BLaER1 (cell line): ENCODE results near the gene LIPM.
"Not testable (repeated sequence)": the region's sequence is repeated elsewhere in the genome, so short reads cannot be mapped to it uniquely, and the experiment has no call there.

Experiments
- H3K27ac ChIP-seq: shearing (Covaris generic); formaldehyde crosslinking; 2 replicates; pipeline ENCODE4 v1.8.1; 2022
- H3K27me3 ChIP-seq: shearing (Covaris generic); formaldehyde crosslinking; 2 replicates; pipeline ENCODE4 v1.8.1; 2022
- H3K36me3 ChIP-seq: shearing (Covaris generic); formaldehyde crosslinking; 2 replicates; pipeline ENCODE4 v1.8.1; 2022
- H3K4me1 ChIP-seq: shearing (Covaris generic); formaldehyde crosslinking; 2 replicates; pipeline ENCODE4 v1.8.1; 2022
- H3K4me2 ChIP-seq: shearing (Covaris generic); formaldehyde crosslinking; 2 replicates; pipeline ENCODE4 v1.8.1; 2022
- H3K4me3 ChIP-seq: shearing (Covaris generic); formaldehyde crosslinking; 2 replicates; pipeline ENCODE4 v1.8.1; 2022
- H3K9ac ChIP-seq: shearing (Covaris generic); formaldehyde crosslinking; 2 replicates; pipeline ENCODE4 v1.8.1; 2022
- H3K9me3 ChIP-seq: shearing (Covaris generic); formaldehyde crosslinking; 2 replicates; pipeline ENCODE4 v1.8.1; 2022
- H4K20me1 ChIP-seq: shearing (Covaris generic); formaldehyde crosslinking; 2 replicates; pipeline ENCODE4 v1.8.1; 2022
- Cebpa-rat ChIP-seq: shearing (Covaris generic); IDR thresholded peaks from 2 replicates; pipeline ENCODE4 v1.8.1; 2022

LIPM gene

DNA sequence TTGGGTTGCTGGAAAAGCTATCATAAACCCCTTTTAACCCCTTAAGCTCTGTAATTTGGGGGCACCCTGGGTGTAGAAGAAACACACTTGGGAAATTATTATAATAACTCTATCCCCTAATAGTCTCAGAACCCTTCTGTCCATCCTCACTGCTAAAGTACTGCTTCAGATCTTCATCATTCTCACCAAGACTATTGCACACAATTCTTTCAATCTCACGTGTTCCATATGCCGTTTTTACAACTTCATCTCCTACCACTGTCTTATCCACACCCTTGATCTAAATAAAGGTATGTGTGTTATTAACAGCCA, 33.3 kb downstream of the LIPM start:
- Histone ChIP-seq H3K27me3 (no peaks in the 10 kb centered on the region; the same call in 1 of the 2 replicates), H3K4me1 (peaks cover 14% of the 10 kb centered on the region), H3K4me3 (no peak overlapping the region), H3K9ac (no peak overlapping the region), H3K9me3 (no peaks in the 10 kb centered on the region), H3K4me2 (no peak overlapping the region), H3K36me3 (no peaks in the 10 kb centered on the region), H4K20me1 (no peaks in the 10 kb centered on the region), H3K27ac (no peak overlapping the region)
- no peak for TF ChIP-seq Cebpa-rat

DNA sequence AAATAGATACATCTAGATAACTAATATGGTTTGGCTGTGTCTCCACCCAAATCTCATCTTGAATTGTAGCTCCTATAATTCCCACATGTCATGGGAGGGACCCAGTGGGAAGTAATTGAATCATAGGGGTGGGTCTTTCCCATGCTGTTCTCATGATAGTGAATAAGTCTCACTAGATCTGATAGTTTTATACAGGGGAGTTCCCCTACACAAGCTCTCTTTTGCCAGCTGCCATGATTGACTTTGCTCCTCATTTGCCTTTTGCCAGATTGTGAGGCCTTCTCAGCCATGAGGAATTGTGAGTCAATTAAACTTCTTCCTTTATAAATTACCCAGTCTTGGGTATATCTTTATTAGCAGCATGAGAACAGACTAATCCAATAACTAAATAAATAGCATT, 35.1 kb downstream of the LIPM start:
- H3K4me2 ChIP-seq, H3K27ac ChIP-seq, H4K20me1 ChIP-seq, H3K9me3 ChIP-seq, H3K4me3 ChIP-seq, H3K9ac ChIP-seq, H3K27me3 ChIP-seq, H3K4me1 ChIP-seq, H3K36me3 ChIP-seq: not testable (repeated sequence)

DNA sequence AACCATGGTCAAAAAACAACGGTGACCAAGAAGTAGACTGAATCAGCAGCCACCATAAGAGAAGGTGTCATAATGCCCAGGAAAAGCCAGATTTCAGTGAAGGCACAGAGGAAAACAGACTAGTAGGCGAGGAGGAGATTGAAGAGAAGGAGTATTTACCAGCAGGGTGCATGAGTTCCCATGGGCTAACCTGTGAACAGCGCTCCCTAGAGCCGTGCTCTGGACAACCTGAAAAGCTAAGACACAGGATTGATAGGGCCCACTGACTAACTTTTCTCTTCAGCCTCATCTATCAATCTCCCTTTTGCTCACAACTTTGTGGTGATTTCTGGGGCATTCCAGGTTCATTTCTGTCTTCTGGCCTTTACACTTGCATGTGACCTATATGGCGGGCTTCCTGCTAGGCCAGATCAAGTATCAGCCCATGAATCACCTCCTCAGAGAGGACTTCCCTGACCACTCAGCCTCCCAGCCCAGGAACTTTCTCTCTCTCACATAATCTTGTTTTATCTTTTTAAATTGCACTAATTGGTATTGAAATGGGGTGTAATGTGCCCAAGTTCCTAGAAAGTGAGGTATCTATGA, 36.3 kb downstream of the LIPM start:
- no peaks in the 10 kb centered on the region for H3K27me3 ChIP-seq
- no peaks in the 10 kb centered on the region for H3K36me3 ChIP-seq
- no peak overlapping the region for H3K27ac ChIP-seq
- no peak for TF ChIP-seq Cebpa-rat
- H3K9me3 ChIP-seq, result no peaks in the 10 kb centered on the region
- no peak overlapping the region for H3K4me2 ChIP-seq
- no peak overlapping the region for H3K9ac ChIP-seq
- H3K4me3 ChIP-seq, result no peak overlapping the region
- peaks cover under 1% of the 10 kb centered on the region; the same call in 1 of the 2 replicates for H3K4me1 ChIP-seq
- no peaks in the 10 kb centered on the region for H4K20me1 ChIP-seq

DNA sequence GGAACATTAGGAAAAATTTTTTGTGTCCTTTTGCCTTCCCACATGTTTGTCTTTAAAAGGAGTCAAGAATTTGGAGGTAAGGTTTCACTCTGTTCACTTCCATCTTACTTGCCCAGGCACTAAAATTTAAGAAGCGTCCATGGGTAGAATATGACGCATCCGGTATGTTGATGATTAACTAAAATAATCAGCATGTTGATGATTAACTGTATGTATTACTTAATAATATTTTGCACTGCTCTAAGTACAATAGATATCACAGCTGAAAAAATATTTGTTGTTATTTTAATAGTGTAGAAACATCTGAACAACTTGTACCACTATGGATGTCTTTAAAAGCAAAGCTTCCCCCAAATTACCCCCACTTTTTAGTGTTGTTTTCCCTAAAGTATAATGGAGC, 37.6 kb downstream of the LIPM start:
- no peak for TF ChIP-seq Cebpa-rat
- H3K4me3 ChIP-seq, result no peak overlapping the region
- H3K27ac ChIP-seq, result no peak overlapping the region
- no peaks in the 10 kb centered on the region for H4K20me1 ChIP-seq
- no peak overlapping the region for H3K4me2 ChIP-seq
- H3K36me3 ChIP-seq, result no peaks in the 10 kb centered on the region
- H3K9me3 ChIP-seq, result no peaks in the 10 kb centered on the region
- H3K9ac ChIP-seq, result no peak overlapping the region
- H3K4me1 ChIP-seq, result no peaks in the 10 kb centered on the region
- H3K27me3 ChIP-seq, result no peaks in the 10 kb centered on the region

DNA sequence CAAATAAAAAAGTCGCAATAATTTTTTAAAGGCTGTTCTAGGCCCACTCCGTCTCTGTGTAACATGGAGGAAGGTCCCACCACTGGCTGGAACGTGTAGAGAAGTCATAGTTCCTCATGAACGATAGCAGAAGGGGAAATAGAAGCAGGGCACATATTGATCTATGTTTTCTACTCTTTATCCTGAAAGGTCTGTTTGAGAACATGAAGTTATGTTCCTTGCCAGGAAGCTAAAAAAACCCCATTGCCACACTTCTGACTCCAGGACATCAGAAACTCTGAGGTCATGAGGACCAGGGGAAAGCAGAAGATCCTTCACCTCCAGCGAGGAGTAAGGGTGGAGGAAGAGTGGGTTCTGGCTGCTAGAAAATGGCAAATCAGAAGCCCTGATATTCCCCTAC, 38.4 kb downstream of the LIPM start:
- no peaks in the 10 kb centered on the region for H3K36me3 ChIP-seq
- H4K20me1 ChIP-seq, result no peaks in the 10 kb centered on the region
- H3K27me3 ChIP-seq, result no peaks in the 10 kb centered on the region
- no peak for TF ChIP-seq Cebpa-rat
- H3K9me3 ChIP-seq, result no peaks in the 10 kb centered on the region
- H3K4me2 ChIP-seq, result no peak overlapping the region
- H3K9ac ChIP-seq, result no peak overlapping the region
- no peak overlapping the region for H3K27ac ChIP-seq
- no peaks in the 10 kb centered on the region for H3K4me1 ChIP-seq
- no peak overlapping the region for H3K4me3 ChIP-seq

DNA sequence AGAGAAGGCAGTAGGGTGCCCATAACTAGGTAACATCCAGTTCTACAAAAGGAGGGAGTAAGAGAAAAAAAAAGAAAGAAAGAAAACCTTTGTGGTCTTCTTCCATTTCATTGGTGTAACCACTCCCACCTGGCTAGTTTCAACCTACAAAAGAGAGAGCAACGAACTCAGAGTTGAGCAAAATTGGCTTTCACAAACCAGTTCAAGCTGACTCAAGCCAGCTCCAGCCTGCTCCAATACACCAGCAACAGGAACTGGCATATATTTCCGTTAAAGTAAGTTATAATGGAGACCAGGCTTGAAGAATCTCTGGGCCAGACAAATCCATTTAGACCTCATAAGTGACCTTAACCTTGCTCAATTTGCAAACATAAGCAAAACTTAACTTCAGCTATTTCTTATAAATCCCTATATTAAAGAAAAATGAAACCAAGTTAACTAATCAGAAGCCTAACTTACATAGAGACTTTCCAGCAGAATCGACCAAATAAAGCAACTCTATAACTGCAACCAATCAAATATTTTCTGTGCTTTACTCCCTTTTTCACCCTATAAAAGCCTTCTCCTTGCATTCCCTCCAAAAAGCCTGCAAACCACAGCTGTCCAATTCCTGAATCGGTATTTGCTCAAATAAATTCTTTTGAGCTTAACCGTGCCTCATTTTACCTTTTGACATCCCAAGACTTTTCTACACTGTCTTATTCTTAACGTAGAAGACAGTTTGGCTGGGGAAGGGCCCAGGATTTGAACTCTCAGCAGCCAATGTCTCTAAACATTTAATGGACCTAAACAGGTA, 39.0 kb downstream of the LIPM start:
- no peak overlapping the region for H3K27ac ChIP-seq
- H3K9ac ChIP-seq, result no peak overlapping the region
- H3K4me1 ChIP-seq, result no peaks in the 10 kb centered on the region
- H3K36me3 ChIP-seq, result no peaks in the 10 kb centered on the region
- H3K4me2 ChIP-seq, result no peak overlapping the region
- no peak for TF ChIP-seq Cebpa-rat
- H3K4me3 ChIP-seq, result no peak overlapping the region
- H3K27me3 ChIP-seq, result no peaks in the 10 kb centered on the region
- H4K20me1 ChIP-seq, result no peaks in the 10 kb centered on the region
- H3K9me3 ChIP-seq, result no peaks in the 10 kb centered on the region

DNA sequence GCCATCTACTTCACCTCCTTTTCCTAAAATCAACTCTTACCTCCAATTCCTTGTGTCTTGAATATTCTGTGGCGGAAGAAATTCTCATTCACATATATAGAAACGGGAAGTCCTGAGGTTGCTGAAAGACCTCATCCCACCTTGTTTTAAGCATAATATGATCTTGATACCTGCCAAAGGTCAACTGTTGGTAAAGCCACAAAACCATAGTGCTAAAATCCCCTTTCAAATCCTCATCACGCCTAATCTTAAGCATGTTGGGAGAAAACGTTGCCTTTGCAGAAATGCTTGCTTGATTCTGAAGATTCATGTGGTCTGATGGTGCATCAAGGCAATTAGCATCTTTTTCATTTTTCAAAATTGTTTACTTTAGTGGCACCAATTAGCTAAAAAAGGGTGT, 40.6 kb downstream of the LIPM start:
- H4K20me1 ChIP-seq, result no peaks in the 10 kb centered on the region
- no peak overlapping the region for H3K27ac ChIP-seq
- no peak overlapping the region for H3K9ac ChIP-seq
- H3K4me3 ChIP-seq, result no peak overlapping the region
- no peak for TF ChIP-seq Cebpa-rat
- H3K36me3 ChIP-seq, result no peaks in the 10 kb centered on the region
- no peaks in the 10 kb centered on the region for H3K4me1 ChIP-seq
- H3K27me3 ChIP-seq, result no peaks in the 10 kb centered on the region
- H3K9me3 ChIP-seq, result no peaks in the 10 kb centered on the region
- H3K4me2 ChIP-seq, result no peak overlapping the region

DNA sequence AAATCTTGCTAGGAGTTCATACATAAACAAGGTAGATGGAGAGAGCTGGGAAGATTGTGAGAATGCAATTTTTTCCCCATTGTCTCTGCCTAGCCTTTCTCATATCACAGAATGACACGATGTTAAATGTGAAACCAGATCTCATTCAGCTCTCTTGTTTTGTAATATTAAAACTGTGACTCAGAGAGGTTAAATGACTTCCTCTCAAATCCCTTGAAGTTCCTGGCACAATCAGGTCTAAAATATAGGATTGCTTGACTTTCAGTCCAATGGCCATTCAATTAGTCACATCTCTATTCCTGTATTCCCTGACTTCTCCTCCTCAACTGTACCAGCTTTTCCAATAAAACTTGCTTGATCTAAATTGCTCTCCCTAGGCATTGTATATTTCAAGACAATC, 46.0 kb downstream of the LIPM start:
- TF ChIP-seq Cebpa-rat, result no peak
- Histone ChIP-seq H4K20me1 (no peaks in the 10 kb centered on the region), H3K27ac (no peak overlapping the region), H3K27me3 (no peaks in the 10 kb centered on the region), H3K4me1 (no peaks in the 10 kb centered on the region), H3K36me3 (no peaks in the 10 kb centered on the region), H3K4me3 (no peak overlapping the region), H3K4me2 (no peak overlapping the region), H3K9ac (no peak overlapping the region), H3K9me3 (no peaks in the 10 kb centered on the region)

DNA sequence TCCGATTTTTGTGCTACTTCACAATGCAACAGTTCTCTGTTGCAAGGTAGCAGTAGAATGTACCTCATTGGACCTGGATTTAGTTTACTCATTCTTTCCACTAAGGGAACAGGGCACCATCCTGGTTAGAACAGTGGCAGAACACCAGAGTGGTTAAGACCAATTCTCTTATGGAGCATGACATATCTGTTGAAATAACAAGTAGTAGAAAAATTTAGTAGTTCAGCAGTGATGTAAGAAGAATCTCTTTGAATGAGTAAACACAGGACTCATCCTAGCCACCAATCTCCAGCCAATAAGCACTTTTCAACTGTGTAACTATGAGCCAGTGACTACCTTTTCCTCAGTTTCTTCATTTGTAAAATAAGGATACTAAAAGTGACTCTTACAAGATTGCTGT, 46.7 kb downstream of the LIPM start:
- no peak overlapping the region for H3K27ac ChIP-seq
- no peaks in the 10 kb centered on the region for H4K20me1 ChIP-seq
- no peak overlapping the region for H3K9ac ChIP-seq
- no peaks in the 10 kb centered on the region for H3K27me3 ChIP-seq
- no peak for TF ChIP-seq Cebpa-rat
- no peak overlapping the region for H3K4me3 ChIP-seq
- H3K4me1 ChIP-seq, result no peaks in the 10 kb centered on the region
- H3K9me3 ChIP-seq, result no peaks in the 10 kb centered on the region
- no peak overlapping the region for H3K4me2 ChIP-seq
- no peaks in the 10 kb centered on the region for H3K36me3 ChIP-seq

DNA sequence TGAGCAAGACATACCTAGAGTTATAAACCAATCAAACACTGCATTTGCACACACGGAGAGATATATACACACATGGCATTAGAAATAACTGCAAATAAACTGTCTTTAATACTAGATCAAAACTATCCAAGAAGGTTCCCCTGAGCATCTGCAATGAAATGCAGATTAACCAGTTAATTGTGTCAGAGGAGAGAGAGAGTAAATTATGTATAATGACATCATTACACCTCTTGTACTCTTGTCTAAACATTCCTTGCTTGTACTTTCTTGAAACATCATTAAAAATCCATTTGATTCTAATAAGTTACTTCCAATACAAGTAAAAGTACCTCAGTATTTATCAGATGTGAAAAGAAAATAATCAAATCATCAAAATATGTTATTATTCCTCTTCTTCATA, 48.2 kb downstream of the LIPM start:
- Histone ChIP-seq H4K20me1 (no peaks in the 10 kb centered on the region), H3K9me3 (no peaks in the 10 kb centered on the region), H3K9ac (no peak overlapping the region), H3K36me3 (no peaks in the 10 kb centered on the region), H3K4me2 (no peak overlapping the region), H3K4me1 (no peaks in the 10 kb centered on the region), H3K27ac (no peak overlapping the region), H3K27me3 (no peaks in the 10 kb centered on the region), H3K4me3 (no peak overlapping the region)
- no peak for TF ChIP-seq Cebpa-rat

DNA sequence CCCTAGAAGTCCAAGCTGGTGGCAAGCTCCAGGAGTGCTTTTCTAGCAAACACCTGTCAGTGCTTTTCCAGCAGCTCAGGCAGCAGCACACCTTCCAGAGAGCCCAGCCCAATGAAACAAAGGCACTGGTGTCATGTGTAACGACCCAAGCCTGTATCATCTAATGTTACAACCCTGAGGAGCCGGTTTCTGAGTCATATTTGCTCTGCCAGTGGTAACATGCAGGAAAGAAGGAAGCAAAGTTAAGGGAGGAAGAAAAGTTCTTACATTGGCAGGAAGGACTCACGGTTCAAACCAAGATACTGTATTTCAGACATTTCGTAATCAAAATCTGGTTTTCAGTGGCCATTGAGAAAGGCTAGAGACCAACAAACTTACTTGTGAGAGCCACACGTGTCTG, 49.2 kb downstream of the LIPM start, which contains the start of gene ANKRD22:
Gene ANKRD22, minus strand, starts transcription at position 139 of the 400 bp plus-strand sequence. CDS start 237 bp downstream, outside the sequence.
- no peaks in the 10 kb centered on the region for H3K4me1 ChIP-seq
- H4K20me1 ChIP-seq, result no peaks in the 10 kb centered on the region
- no peaks in the 10 kb centered on the region for H3K27me3 ChIP-seq
- H3K9ac ChIP-seq, result no peak within 1 kb of the TSS
- TF ChIP-seq Cebpa-rat, result no peak
- no peaks in the 10 kb centered on the region for H3K36me3 ChIP-seq
- H3K9me3 ChIP-seq, result no peaks in the 10 kb centered on the region
- H3K4me3 ChIP-seq, result no peak within 1 kb of the TSS
- no peak within 1 kb of the TSS for H3K4me2 ChIP-seq
- H3K27ac ChIP-seq, result no peak within 1 kb of the TSS
